Measurements from ENCODE around the gene ADAMTS16.

The ADAMTS16 gene

DNA sequence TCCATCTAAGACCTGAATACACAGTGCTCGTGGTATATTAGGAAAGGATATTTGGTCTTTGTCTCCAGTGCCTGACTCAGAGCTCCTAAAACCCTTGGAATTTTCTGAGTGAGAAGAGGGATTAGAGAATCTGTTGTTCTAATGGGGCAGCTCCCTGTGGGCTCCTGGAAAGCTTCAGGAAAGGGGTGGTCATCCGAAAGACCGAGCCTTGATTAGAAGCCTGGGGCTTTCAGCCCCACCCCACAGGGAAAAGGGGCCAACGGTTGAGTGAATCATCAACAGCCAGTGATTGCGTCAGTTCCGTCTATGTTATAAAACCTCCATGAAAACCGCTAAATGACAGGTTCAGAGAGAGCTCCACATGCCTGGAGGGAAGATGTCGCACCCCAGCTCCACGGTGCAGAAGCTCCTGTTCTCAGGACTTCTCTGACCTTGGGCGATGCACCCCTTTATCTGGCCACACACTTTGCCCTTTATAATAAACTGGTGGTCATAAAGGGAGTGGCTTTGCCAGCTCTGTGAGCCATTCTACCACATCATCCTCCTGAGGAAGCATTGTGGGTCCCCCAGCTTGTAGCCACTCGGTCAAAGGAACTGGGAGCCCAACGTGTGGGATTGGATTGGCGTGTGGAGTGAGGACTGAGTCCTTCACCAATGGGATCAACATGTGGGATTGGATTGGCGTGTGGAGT, 211.3 kb downstream of the ADAMTS16 start:
- no peak for DNase-seq

DNA sequence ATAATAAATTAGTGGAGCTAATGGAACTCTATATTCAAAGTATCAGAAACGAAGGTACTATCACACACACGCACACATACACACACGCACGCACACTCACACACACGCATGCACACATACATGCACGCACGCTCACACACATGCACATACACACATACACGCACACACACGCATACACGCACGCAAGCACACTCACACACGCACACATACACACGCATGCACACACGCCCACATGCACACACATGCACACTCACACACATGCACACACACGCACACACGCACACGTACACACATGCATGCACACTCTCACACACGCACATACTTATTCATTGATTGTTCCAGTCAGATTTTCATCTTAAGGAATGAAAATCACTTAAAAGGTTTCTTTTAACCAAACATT, 212.5 kb downstream of the ADAMTS16 start:
- DNase-seq: no peak

DNA sequence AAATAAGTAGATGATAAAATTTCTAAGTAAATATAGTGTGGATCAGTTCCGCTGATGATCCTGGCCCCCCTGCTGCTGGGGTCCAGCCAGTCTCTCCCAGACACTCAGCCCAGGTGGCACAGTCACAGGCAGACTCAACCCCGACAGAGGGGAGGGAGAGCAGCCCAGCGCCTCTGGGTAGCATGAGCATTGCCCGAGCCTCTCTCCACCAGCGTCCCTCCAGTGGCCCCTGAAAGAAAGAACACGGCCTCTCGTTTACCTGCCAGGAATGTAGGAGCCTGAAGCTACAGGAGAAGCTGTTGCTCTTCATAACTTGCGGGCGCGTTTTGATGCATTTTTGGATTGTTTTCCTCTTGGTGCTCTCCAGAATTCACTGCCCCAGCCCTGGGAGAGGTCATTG, 213.6 kb downstream of the ADAMTS16 start:
- no peak for DNase-seq

DNA sequence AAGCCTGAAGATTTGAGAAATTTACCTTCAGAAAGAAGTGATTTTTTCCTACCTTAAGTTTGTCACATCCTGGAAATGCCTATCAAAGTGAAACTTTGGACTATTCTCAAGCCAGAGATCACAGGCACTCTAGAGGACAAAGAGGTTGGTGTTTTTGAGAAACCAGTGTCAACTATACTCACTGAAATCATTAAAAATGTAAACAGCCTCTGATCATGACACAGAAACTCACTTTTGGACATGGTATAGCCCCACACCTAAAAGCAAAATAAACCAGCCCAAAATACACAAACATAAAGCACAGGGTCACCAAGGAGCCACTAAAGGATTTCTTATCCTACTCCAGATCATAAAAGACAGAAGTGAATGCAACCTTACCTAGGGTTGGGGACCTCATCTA, 216.6 kb downstream of the ADAMTS16 start:
- no peak for DNase-seq

DNA sequence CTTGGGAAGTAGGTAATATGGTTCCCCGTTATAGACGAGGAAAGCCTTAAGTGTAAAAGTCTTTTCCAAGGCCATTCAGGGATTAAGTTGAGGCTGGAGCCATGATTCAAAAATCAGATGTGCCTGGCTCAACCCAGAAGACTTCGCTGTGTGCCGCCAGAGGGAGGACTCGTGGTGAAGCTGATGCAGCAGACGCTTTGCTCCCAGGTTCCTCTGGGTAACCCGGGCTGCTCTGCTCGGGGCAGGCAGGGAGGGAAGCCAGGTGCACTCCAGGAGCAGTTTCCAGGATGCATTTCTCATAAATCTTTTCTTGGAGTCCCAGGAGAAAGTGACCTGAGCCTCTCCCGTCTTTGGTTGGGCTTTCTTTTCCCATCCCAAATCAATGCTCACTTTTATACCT, 219.5 kb downstream of the ADAMTS16 start:
- no peak for DNase-seq

DNA sequence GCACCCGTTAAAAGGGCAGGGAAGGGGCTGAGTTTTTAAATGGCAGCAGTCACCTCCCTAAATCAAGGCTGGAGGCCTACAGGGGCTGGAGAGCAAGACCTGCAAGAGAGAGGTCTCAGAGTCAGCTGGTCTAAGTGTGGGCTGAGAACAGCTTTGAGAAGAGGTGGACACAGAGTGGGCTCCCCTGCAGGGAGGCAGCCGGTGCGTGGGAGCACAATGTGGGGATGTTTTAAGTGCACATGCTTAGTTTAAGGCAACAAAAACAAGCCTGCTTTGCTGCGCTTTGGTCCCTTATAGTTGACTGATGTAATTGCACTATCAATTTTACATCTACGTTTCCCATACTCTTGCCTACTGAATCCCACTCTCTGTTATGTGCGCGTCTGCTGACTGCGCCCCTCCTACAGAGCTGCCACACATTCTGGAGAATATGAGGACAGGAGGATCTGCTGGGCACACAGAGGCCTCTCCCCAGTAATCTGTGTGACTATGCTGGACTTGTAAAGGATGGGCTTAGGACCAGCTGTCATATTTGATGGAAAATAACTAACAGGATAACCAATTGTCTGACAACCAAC, 220.3 kb downstream of the ADAMTS16 start:
- no peak for DNase-seq

DNA sequence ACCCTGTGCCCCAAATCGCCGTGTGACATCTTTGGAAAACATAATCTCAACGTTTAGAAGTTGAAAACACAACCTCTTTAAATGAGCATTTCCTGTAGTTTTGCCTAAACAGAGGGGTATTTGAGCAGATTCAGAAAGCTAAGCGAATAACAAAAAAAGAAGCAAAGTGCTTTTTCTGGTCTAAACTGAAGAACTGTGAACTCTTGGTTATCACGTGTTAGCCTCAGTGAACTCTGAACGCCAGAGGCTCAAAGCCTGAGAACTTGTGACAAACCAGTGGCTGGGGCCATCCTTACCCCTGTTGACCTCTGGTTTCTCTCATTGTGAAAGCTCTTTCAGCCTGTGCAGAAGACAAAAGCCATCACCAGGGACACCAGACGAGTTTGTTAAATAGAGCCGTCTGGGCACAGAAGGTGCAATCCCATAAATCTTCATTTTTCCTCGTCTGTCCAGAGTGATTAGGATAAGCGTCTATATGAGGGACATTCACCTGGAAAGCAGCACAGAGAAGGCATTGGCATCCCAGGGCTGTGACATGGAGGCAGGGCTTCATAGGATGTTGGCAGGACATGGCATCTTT, 220.9 kb downstream of the ADAMTS16 start:
- DNase-seq: no peak

DNA sequence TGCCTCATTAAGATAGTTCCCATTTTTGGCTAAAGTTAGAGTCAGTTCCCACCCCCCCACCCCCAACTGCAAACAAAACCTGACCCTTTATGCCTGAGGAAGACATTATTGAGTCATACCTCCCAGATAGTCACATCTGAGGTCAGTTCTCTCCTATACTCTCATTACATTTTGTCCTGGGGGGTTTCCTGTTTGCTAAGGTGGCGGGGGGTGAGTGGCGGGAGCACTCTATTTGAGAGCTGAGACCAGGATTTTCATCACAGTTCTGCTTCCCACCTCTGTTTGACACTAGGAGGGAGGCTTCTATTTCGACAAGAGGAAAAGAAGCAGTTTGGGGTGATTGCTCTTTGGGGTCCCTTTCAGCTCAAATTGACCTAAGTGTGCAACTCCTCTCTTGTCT, 222.9 kb downstream of the ADAMTS16 start:
- DNase-seq: no peak

DNA sequence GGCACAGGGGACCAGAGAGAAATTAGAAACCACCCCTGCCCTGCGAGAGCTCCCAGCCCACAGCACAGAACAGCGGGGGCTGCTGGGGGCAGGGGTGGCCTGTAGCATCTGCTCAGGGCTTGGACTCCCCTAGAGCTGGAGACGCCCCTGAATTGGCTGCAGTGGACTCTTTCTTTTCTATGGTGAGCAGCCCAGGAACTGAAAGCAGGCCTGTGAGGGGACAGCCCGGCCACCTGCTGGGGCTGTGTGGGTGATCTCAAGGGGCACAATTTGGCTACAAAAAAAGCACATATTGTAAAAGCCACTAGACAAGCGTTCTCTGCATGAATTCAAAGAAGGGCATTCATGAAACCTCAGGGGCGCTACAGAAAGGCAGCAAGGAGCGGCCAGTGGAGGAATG, 224.8 kb downstream of the ADAMTS16 start:
- no peak for DNase-seq

DNA sequence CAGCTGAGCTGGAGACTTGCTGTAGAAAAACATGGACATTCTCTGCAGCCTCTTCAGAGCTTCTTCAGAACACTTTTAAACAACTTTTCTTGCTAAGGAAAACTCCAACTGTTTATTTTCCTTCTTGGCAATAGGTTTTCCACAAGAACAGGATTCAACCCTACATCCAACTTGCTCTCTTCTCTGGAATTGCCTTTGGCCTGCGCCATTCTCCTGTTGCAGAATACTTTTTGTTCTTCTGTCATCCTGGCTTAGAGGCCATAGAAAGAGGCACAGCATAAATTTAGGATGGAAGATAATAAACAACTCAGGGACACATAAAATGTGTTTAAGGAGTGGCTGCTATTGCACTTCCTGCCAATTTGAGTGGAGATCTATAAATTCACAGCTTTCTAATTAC, 227.6 kb downstream of the ADAMTS16 start:
- DNase-seq: no peak

DNA sequence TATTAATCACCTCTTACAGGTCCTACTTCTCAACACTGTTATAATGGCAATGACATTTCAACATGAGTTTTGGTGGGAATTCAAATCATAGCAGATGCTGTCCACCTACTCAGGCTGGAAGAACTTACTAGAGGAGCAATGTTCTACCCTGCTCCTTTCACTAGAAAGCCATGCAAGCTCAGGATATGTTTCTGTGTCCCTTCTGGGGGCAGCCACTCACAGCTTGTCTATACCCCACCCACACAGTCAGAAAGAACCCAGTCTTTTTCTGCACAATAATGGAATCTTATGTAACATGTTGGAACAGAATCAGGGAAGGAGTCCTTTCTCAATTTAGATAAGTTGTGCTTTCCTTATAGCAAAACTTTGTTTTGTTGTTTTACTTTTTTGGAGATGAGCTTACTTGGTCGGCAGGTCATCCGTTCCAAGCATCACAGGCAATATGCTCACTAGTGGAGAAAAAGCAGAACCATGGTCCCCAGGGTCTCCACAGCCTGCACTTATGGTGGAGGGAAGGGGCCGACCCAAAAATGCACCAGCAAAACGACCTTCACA, 229.0 kb downstream of the ADAMTS16 start:
- no peak for DNase-seq

Data from NCI-H446 (cell line).